Measurements from ENCODE around the gene TKTL2. TPM values are rescaled to one million over a fixed set of nuclear protein-coding genes. Genes with fewer than 3 reads are reported as not detected.

The TKTL2 gene
- under 1 TPM in 2 of 4 donors, not detected in 2; 0.14 to 0.48 TPM for total RNA-seq

GRCh38 chr4:163473576-163473975, at the start of gene TKTL2:
TSS of gene TKTL2 (minus strand) at chr4:163473754. CDS start at chr4:163473734, 20 bp downstream.
- no peak for DNase-seq
- Histone ChIP-seq H3K9me3 (no peaks in the 10 kb centered on the region), H3K27ac (no peak within 1 kb of the TSS), H3K27me3 (no peaks in the 10 kb centered on the region), H3K4me1 (no peaks in the 10 kb centered on the region), H3K36me3 (no peaks in the 10 kb centered on the region), H3K4me3 (no peak within 1 kb of the TSS)
- TF ChIP-seq, protein P1, sequence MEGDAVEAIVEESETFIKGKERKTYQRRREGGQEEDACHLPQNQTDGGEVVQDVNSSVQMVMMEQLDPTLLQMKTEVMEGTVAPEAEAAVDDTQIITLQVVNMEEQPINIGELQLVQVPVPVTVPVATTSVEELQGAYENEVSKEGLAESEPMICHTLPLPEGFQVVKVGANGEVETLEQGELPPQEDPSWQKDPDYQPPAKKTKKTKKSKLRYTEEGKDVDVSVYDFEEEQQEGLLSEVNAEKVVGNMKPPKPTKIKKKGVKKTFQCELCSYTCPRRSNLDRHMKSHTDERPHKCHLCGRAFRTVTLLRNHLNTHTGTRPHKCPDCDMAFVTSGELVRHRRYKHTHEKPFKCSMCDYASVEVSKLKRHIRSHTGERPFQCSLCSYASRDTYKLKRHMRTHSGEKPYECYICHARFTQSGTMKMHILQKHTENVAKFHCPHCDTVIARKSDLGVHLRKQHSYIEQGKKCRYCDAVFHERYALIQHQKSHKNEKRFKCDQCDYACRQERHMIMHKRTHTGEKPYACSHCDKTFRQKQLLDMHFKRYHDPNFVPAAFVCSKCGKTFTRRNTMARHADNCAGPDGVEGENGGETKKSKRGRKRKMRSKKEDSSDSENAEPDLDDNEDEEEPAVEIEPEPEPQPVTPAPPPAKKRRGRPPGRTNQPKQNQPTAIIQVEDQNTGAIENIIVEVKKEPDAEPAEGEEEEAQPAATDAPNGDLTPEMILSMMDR (IDR thresholded peaks at IDR 0.05): no peak
- TF ChIP-seq EP300 (IDR thresholded peaks at IDR 0.05; ENCODE audit: low read depth) (no peak), POLR2A (IDR thresholded peaks at IDR 0.05) (no peak), POLR2AphosphoS5 (IDR thresholded peaks at IDR 0.05) (no peak)
- in situ Hi-C loops (cut with MboI; ENCODE audit: low pct_ligation_motif_present in 1 of 4, low pct_unique_long_range_greater_than_20kb in 1 of 4, low sequenced_read_pairs in 3 of 4): no loop called here
- 94% methylated on average over 32 of the region's 32 CpGs; no CpG with 5 or more reads in 1 of the 2 donors for WGBS, 2 donors (ENCODE audit: low coverage in 1 of 2)
- intact Hi-C loops (cut with DNase I; ENCODE audit: low total_unique reads): no loop called here

DNA sequence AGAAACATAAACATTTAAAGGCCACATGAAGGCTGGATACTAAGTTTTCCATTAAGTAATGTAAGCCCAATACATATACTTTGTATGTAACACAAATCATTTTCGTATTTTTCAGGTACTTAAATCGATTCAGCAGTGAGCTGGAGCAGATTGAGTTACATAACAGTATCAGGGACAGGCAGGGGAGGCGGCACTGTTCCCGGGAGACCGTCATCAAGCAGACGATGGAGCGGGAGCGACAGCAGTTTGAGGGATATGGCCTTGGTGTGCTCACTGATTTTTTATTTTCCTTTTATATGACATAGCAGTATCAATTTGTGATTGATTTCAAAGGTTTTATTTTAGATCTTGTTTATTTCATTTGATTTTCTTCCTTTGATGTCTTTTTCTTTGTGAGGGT, 41.6 kb upstream of the TKTL2 start:
- no peak overlapping the region for H3K4me3 ChIP-seq
- TF ChIP-seq, protein P1 (IDR thresholded peaks at IDR 0.05): no peak
- no peak for TF ChIP-seq POLR2A (IDR thresholded peaks at IDR 0.05)
- TF ChIP-seq POLR2AphosphoS5 (IDR thresholded peaks at IDR 0.05): no peak
- no peak for TF ChIP-seq EP300 (IDR thresholded peaks at IDR 0.05; ENCODE audit: low read depth)
- no peaks in the 10 kb centered on the region for H3K4me1 ChIP-seq
- no peaks in the 10 kb centered on the region for H3K27me3 ChIP-seq
- no peak for DNase-seq
- H3K9me3 ChIP-seq: no peaks in the 10 kb centered on the region
- WGBS, 2 donors (ENCODE audit: low coverage in 1 of 2): 95 to 98% methylated on average over 8 of the region's 8 CpGs
- H3K27ac ChIP-seq: no peak overlapping the region
- intact Hi-C loops (cut with DNase I; ENCODE audit: low total_unique reads) (no loop called here), in situ Hi-C loops (cut with MboI; ENCODE audit: low pct_ligation_motif_present in 1 of 4, low pct_unique_long_range_greater_than_20kb in 1 of 4, low sequenced_read_pairs in 3 of 4) (no loop called here)
- peaks cover 0 to 44% (median 17%) of the 10 kb centered on the region in 4 donors for H3K36me3 ChIP-seq

- intact Hi-C loops (cut with DNase I; ENCODE audit: low total_unique reads) (no loop called here), in situ Hi-C loops (cut with MboI; ENCODE audit: low pct_ligation_motif_present in 1 of 4, low pct_unique_long_range_greater_than_20kb in 1 of 4, low sequenced_read_pairs in 3 of 4) (no loop called here)
- Histone ChIP-seq H3K4me1 (peaks cover 0 to 13% (median 6%) of the 10 kb centered on the region in 4 donors), H3K36me3 (peaks cover 0 to 10% (median 0%) of the 10 kb centered on the region in 4 donors), H3K27ac (no peak overlapping the region), H3K4me3 (no peak overlapping the region), H3K27me3 (no peaks in the 10 kb centered on the region), H3K9me3 (no peaks in the 10 kb centered on the region)
- WGBS, 2 donors (ENCODE audit: low coverage in 1 of 2): 86% methylated on average over 3 of the region's 3 CpGs
- DNase-seq: no peak
- TF ChIP-seq POLR2A (IDR thresholded peaks at IDR 0.05): no peak
Measured at GRCh38 chr4:163505374-163505773, 31.8 kb upstream of the TKTL2 start.

GRCh38 chr4:163500586-163500985, 27.0 kb upstream of the TKTL2 start:
- Histone ChIP-seq H3K9me3 (no peaks in the 10 kb centered on the region), H3K4me3 (no peak overlapping the region), H3K27me3 (no peaks in the 10 kb centered on the region), H3K36me3 (no peaks in the 10 kb centered on the region), H3K27ac (no peak overlapping the region), H3K4me1 (peaks cover 4 to 43% (median 12%) of the 10 kb centered on the region in 4 donors)
- TF ChIP-seq, protein P1 (IDR thresholded peaks at IDR 0.05): no peak
- no peak for TF ChIP-seq POLR2AphosphoS5 (IDR thresholded peaks at IDR 0.05)
- in situ Hi-C loops (cut with MboI; ENCODE audit: low pct_ligation_motif_present in 1 of 4, low pct_unique_long_range_greater_than_20kb in 1 of 4, low sequenced_read_pairs in 3 of 4) (no loop called here), intact Hi-C loops (cut with DNase I; ENCODE audit: low total_unique reads) (no loop called here)
- 86% methylated on average over 1 of the region's 1 CpG; no CpG with 5 or more reads in 1 of the 2 donors for WGBS, 2 donors (ENCODE audit: low coverage in 1 of 2)
- DNase-seq: no peak

DNA sequence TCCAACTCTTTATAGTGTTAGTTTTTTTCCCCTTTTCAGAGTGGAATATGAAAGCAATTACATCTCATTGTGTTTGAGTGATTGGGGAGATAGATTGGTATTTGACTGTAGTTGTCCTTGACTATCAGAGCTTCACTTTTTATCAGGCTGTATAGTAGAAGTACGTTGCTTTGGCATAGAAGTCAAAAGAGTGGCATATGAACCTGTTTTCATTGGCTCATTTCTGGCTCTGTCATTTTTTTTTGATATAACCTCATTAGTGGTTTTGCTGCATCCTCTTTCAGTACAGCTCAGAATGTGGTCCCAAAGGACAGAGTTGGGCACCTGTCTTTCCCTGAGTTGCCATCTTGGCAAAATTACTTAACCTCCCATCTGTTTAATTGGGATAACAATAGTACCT, 22.3 kb upstream of the TKTL2 start:
- TF ChIP-seq, protein P1 (IDR thresholded peaks at IDR 0.05): no peak
- TF ChIP-seq POLR2AphosphoS5 (IDR thresholded peaks at IDR 0.05) (no peak), EP300 (IDR thresholded peaks at IDR 0.05; ENCODE audit: low read depth) (no peak), POLR2A (IDR thresholded peaks at IDR 0.05) (no peak)

More for the DNA sequence above, 22.3 kb upstream of the TKTL2 start:
- no peaks in the 10 kb centered on the region for H3K36me3 ChIP-seq
- WGBS, 2 donors (ENCODE audit: low coverage in 1 of 2): 0 to 9% methylated on average over 1 of the region's 1 CpG
- H3K27me3 ChIP-seq: no peaks in the 10 kb centered on the region
- in situ Hi-C loops (cut with MboI; ENCODE audit: low pct_ligation_motif_present in 1 of 4, low pct_unique_long_range_greater_than_20kb in 1 of 4, low sequenced_read_pairs in 3 of 4) (loop anchor here in 2 of 4 donors (10.0 kb wide), 1 partner anchor 49 kb away; no protein-coding TSS in a partner anchor), intact Hi-C loops (cut with DNase I; ENCODE audit: low total_unique reads) (no loop called here)
- peak overlapping the region; percentile 81 to 92 (median 90) for H3K27ac ChIP-seq
- peaks cover 7 to 48% (median 13%) of the 10 kb centered on the region in 4 donors for H3K4me1 ChIP-seq
- H3K4me3 ChIP-seq: peak overlapping the region in 3 of 4 donors; percentile 63 to 80 (median 65)
- no peaks in the 10 kb centered on the region for H3K9me3 ChIP-seq
- no peak for DNase-seq

Data from transverse colon (tissue), 4 donors.